Tibial nerve (tissue), 4 donors: Measurements from ENCODE around the gene FHL1.

Experiments
- CTCF ChIP-seq, 5 experiments: fragments of 200-600 bp in 3 of 5; fragments of 450-650 bp in 2 of 5; sonication (generic) in 3 of 5; IDR thresholded peaks; one replicate each; pipeline ENCODE4 v1.5.1; 2016 to 2019; ENCODE audit warnings: antibody characterized with exemption in 5 of 5, mild to moderate bottlenecking in 3 of 5, moderate library complexity in 2 of 5
- EP300 ChIP-seq, 2 donors: sonication (generic); formaldehyde crosslinking; IDR thresholded peaks; one replicate each; pipeline ENCODE4 v1.6.1; 2017; ENCODE audit warnings: antibody characterized with exemption in 2 of 2, mild to moderate bottlenecking in 1 of 2
- POLR2A ChIP-seq, 2 donors: fragments of 450-650 bp; IDR thresholded peaks; one replicate each; pipeline ENCODE4 v1.6.1; 2017; ENCODE audit warnings: antibody characterized with exemption in 2 of 2, mild to moderate bottlenecking in 2 of 2, moderate library complexity in 2 of 2

GRCh38 chrX:136207546-136207945 lies 60.2 kb downstream of the FHL1 start:
- TF ChIP-seq CTCF (IDR thresholded peaks at IDR 0.05) (no peak), POLR2A (IDR thresholded peaks at IDR 0.05) (no peak), EP300 (IDR thresholded peaks at IDR 0.05) (no peak)
